ENCODE data around the gene ARL3. TPM values are rescaled to one million over a fixed set of nuclear protein-coding genes. Genes with fewer than 3 reads are reported as not detected.

Gene ARL3
- total RNA-seq, 1 experiment from 2014 or later: 16.5 TPM

DNA sequence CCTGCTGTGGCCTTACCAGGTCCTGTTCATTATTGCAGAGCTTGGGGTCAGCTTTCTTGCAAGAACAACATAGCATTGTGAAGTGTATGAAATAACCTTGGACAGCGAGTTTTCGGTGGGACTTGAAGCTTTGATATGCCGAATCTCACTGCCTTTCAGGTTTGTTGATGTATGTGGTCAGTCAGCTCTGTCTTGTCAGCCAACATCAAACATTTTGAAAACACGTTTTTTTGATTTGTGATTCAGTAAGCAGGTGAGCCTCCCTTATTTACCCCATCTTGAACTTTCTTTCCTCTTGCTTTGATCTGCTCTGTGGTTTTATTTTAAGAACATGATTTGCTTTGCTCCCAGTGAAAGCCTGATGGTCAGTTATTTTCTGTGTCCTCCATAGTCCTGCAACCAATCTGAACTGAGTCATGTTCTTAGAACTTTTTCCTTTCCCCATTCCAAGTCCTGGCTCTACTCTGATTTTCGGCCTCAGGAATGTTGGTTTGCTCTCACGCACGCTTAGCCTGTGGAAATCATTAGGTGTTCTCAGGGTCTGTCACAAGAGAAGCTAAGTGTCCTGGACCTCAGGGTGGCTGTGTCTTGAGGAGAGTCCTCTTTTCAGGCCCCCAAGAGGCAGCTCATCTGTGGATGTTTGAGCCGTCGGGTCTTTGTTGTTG is 38.2 kb upstream of the ARL3 start:
- no peak overlapping the region for H2BK20ac ChIP-seq (ENCODE audit: low read depth, low read length, poor library complexity, severe bottlenecking)
- peaks cover 0 to 2% (median 0%) of the 10 kb centered on the region in 3 experiments; a peak in 1 of 7 replicates for H3K36me3 Mint-ChIP-seq (ENCODE audit: insufficient read depth in 1 of 3, low read depth in 3 of 3)
- H2BK15ac ChIP-seq (ENCODE audit: low read depth, low read length): no peak overlapping the region
- no peaks in the 10 kb centered on the region for H3K27me3 ChIP-seq (ENCODE audit: insufficient read depth, low read length)
- H2BK12ac ChIP-seq (ENCODE audit: insufficient read length, low read depth, low read length): no peak overlapping the region
- no peak for DNase-seq
- no peak overlapping the region for H2BK120ac ChIP-seq (ENCODE audit: low read depth, low read length, poor library complexity, severe bottlenecking)
- H3K23ac ChIP-seq (ENCODE audit: insufficient read length, low read depth, low read length): no peak overlapping the region
- H2BK5ac ChIP-seq (ENCODE audit: insufficient read length, low read length): no peak overlapping the region
- no peak overlapping the region for H4K8ac ChIP-seq (replicated peaks; ENCODE audit: insufficient read length, low read depth, low read length)
- H3K4me2 ChIP-seq (ENCODE audit: insufficient read depth, insufficient read length, low read length): no peak overlapping the region
- TF ChIP-seq CTCF (conservative IDR thresholded peaks at IDR 0.05): no peak
- no peak overlapping the region for H3K9ac ChIP-seq (ENCODE audit: extremely low read depth, insufficient read length, low read length)
- no peaks in the 10 kb centered on the region for H3K9me3 ChIP-seq (ENCODE audit: control insufficient read depth, low read depth, low read length)
- H3K23me2 ChIP-seq (ENCODE audit: insufficient read length, low read depth, low read length, poor library complexity, severe bottlenecking): no peaks in the 10 kb centered on the region
- peaks cover 0 to 3% of the 10 kb centered on the region in 2 experiments; a peak in 2 of 5 replicates for H3K9me3 Mint-ChIP-seq
- no peak overlapping the region for H3T11ph ChIP-seq (ENCODE audit: low read length)
- H3K4ac ChIP-seq (ENCODE audit: low read depth, low read length): no peak overlapping the region
- no peaks in the 10 kb centered on the region for H3K79me1 ChIP-seq (ENCODE audit: insufficient read depth, low read depth, low read length, poor library complexity, severe bottlenecking)
- H3K79me2 ChIP-seq (ENCODE audit: insufficient read depth, low read length): no peaks in the 10 kb centered on the region
- no peak overlapping the region for H3K27ac ChIP-seq (ENCODE audit: insufficient read length, low read depth, low read length)
- H3K4me1 Mint-ChIP-seq: peaks cover 6 to 15% of the 10 kb centered on the region in 2 experiments; a peak in 3 of 4 replicates
- H3K14ac ChIP-seq (ENCODE audit: insufficient read depth, low read length): no peak overlapping the region
- no peak overlapping the region for H2AK5ac ChIP-seq (ENCODE audit: insufficient read length, low read length)
- no peaks in the 10 kb centered on the region for H3K4me1 ChIP-seq (ENCODE audit: insufficient read depth, low read length)
- H2AFZ ChIP-seq (ENCODE audit: low read length): no peak overlapping the region
- WGBS (ENCODE audit: extremely low coverage, insufficient read length, low lambda C conversion rate): no CpG with 5 or more reads among the region's 9 CpGs
- no peak overlapping the region for H3K4me3 Mint-ChIP-seq
- no peak overlapping the region for H4K91ac ChIP-seq (ENCODE audit: insufficient read length, low read depth, low read length)
- H4K20me1 ChIP-seq (ENCODE audit: control insufficient read depth, insufficient read depth, insufficient read length): no peaks in the 10 kb centered on the region
- no peak overlapping the region for H4K5ac ChIP-seq (ENCODE audit: insufficient read length, low read depth, low read length)
- H3K27me3 Mint-ChIP-seq (ENCODE audit: low read depth): no peaks in the 10 kb centered on the region
- H3K18ac ChIP-seq (ENCODE audit: insufficient read length, low read depth, low read length): no peak overlapping the region
- no peak overlapping the region for H3K56ac ChIP-seq (ENCODE audit: insufficient read length, low read depth, low read length)
- no peak overlapping the region; a peak in 1 of 7 replicates for H3K27ac Mint-ChIP-seq
